GM12878 (cell line): ENCODE measurements around the gene GLG1. TPM values are rescaled to one million over a fixed set of nuclear protein-coding genes. Genes with fewer than 3 reads are reported as not detected.

Experiments
- ATAC-seq: fragments of 200-7000 bp; cut with Tn5 transposase; 3 replicates; pipeline ENCODE4 v1.9.1; 2020; ENCODE audit warnings: mild to moderate bottlenecking, moderate library complexity
- BruUV-seq: library from RNA; stranded (reverse); fragments of 400-500 nt; replicated peaks from 2 replicates; lab custom pipeline; 2021; lab: Mats Ljungman, UMichigan
- CTCF ChIA-PET: fragments of 300-600 bp; sonication (Branson Sonifier 250); formaldehyde crosslinking; extraction: SDS; loops from one replicate; lab custom pipeline; 2021; ENCODE audit warnings: inconsistent platforms; lab: Yijun Ruan, JAX
- POLR2A ChIA-PET: fragments of 350-600 bp; formaldehyde crosslinking; extraction: SDS; loops from one replicate; lab custom pipeline; 2021; ENCODE audit warnings: inconsistent platforms; lab: Charles Lee
- RAD21 ChIA-PET: fragments of 300-600 bp; sonication (Branson Sonifier 250); formaldehyde crosslinking; loops from one replicate; lab custom pipeline; 2023; ENCODE audit warnings: antibody characterized with exemption; ENCODE audit not compliant: unreplicated experiment; lab: Charles Lee
- SMC1A ChIA-PET: fragments of 300-600 bp; sonication (Branson Sonifier 250); formaldehyde crosslinking; loops from one replicate; lab custom pipeline; 2023; ENCODE audit not compliant: unreplicated experiment, uncharacterized antibody; lab: Charles Lee
- DNase-seq: peaks from one replicate; pipeline ENCODE4 v3.0.0-alpha.2; 2011; ENCODE audit warnings: low read depth, low spot score
- FAIRE-seq: peaks from 3 replicates; lab custom pipeline; 2011; peaks lifted over from hg19 to GRCh38; lab: Jason Lieb, UNC
- H2AFZ ChIP-seq: 2 replicates; pipeline ENCODE4 v1.6.0; 2011; ENCODE audit warnings: low read depth, low read length, control low read depth; ENCODE audit not compliant: control insufficient read depth
- H3K27ac ChIP-seq: 2 replicates; pipeline ENCODE4 v1.5.1; 2011; ENCODE audit warnings: control low read depth; ENCODE audit not compliant: control insufficient read depth, insufficient read depth
- H3K27me3 ChIP-seq, 2 experiments: replicated peaks in 1 of 2; 2 replicates each; pipeline versions ENCODE4 v1.6.0 to v1.6.1; 2011; ENCODE audit warnings: low read length in 1 of 2; ENCODE audit not compliant: control insufficient read depth in 2 of 2, insufficient read depth in 2 of 2
- H3K36me3 ChIP-seq, 2 experiments: 2 replicates each; pipeline ENCODE4 v1.5.1; 2011; ENCODE audit warnings: low read length in 1 of 2; ENCODE audit not compliant: control insufficient read depth in 2 of 2, insufficient read depth in 2 of 2
- H3K4me1 ChIP-seq: 2 replicates; pipeline ENCODE4 v1.6.1; 2011; ENCODE audit warnings: mild to moderate bottlenecking, low read length, moderate library complexity, mixed read lengths; ENCODE audit not compliant: control insufficient read depth, insufficient read depth
- H3K4me2 ChIP-seq: 2 replicates; pipeline ENCODE4 v1.6.0; 2011; ENCODE audit warnings: control low read depth; ENCODE audit not compliant: control insufficient read depth, insufficient read depth
- H3K4me3 ChIP-seq: fragments of 200-600 bp; sonication (generic); 2 replicates; pipeline ENCODE4 v1.5.1; 2016
- H3K79me2 ChIP-seq: 2 replicates; pipeline ENCODE4 v1.6.0; 2011; ENCODE audit warnings: low read length; ENCODE audit not compliant: control insufficient read depth, insufficient read depth
- H3K9ac ChIP-seq: 2 replicates; pipeline ENCODE4 v1.8.0; 2011; ENCODE audit warnings: low read length, control low read depth, mixed read lengths; ENCODE audit not compliant: control insufficient read depth, insufficient read depth
- H3K9me3 ChIP-seq: replicated peaks from 3 replicates; pipeline ENCODE4 v1.5.1; 2011; ENCODE audit warnings: mild to moderate bottlenecking, low read length; ENCODE audit not compliant: control insufficient read depth, insufficient read depth
- H4K20me1 ChIP-seq: 2 replicates; pipeline ENCODE4 v1.6.0; 2011; ENCODE audit not compliant: control insufficient read depth, insufficient read depth
- ATF2 ChIP-seq: IDR thresholded peaks from 2 replicates; pipeline ENCODE4 v1.6.1; 2012; ENCODE audit warnings: low read length, inconsistent platforms
- CBFB ChIP-seq: IDR thresholded peaks from 2 replicates; pipeline ENCODE4 v1.6.1; 2016; ENCODE audit warnings: antibody characterized with exemption, low read depth
- CREM ChIP-seq: IDR thresholded peaks from 2 replicates; pipeline ENCODE4 v1.6.1; 2014; ENCODE audit warnings: antibody characterized with exemption, low read depth
- E2F8 ChIP-seq: fragments of 450-650 bp; IDR thresholded peaks from 2 replicates; pipeline ENCODE4 v1.6.1; 2018; ENCODE audit warnings: mild to moderate bottlenecking, low read depth, moderate library complexity; ENCODE audit not compliant: partially characterized antibody
- GATAD2B ChIP-seq: fragments of 450-650 bp; conservative IDR thresholded peaks from 2 replicates; pipeline ENCODE4 v1.6.1; 2017; ENCODE audit warnings: low read depth, mild to moderate bottlenecking, moderate library complexity
- HDAC2 ChIP-seq: fragments of 200-600 bp; sonication (generic); IDR thresholded peaks from 2 replicates; pipeline ENCODE4 v1.6.1; 2017
- MYC ChIP-seq: IDR thresholded peaks from 2 replicates; pipeline ENCODE4 v1.6.1; 2011; ENCODE audit warnings: mild to moderate bottlenecking, low read length, moderate library complexity, inconsistent platforms; ENCODE audit not compliant: insufficient read depth, insufficient replicate concordance, insufficient read length, severe bottlenecking
- POLR2AphosphoS5 ChIP-seq: IDR thresholded peaks from 2 replicates; pipeline ENCODE4 v1.6.1; 2011; ENCODE audit warnings: mild to moderate bottlenecking, low read length, inconsistent platforms
- WGBS: methylation state at CpG from one replicate; pipeline ENCODE4 v1.1.6; 2016; ENCODE audit warnings: low lambda C conversion rate; ENCODE audit not compliant: insufficient replicate concordance, insufficient coverage; ENCODE audit errors: missing lambda C conversion rate; 5-methylcytosine and 5-hydroxymethylcytosine counted together
- in situ Hi-C: fragments of 300-500 bp; cut with MboI; formaldehyde crosslinking; loops from 9 replicates; pipeline ENCODE4 v1.14.3; 2018; ENCODE audit warnings: mixed read lengths
- intact Hi-C: fragments of 100-400 bp; cut with micrococcal nuclease; formaldehyde crosslinking; loops from one replicate; pipeline ENCODE4 v1.14.2; 2022; ENCODE audit not compliant: unreplicated experiment
- polyA plus RNA-seq, 11 experiments: library from polyadenylated mRNA; depleted of rRNA in 4 of 11; unstranded in 6 of 11; stranded (reverse) in 5 of 11; fragments of >200 nt; fragmentation: Nextera tagmentation in 4 of 11; fragmentation: Illumina TruSeq in 1 of 11; extraction: Ambion mirVana in 4 of 11; extraction: Trizol in 1 of 11; gene quantifications; 1 replicate in 1 of 11; 2 replicates in 10 of 11; pipeline versions ENCODE4 v1.2.1 to v1.2.3, GENCODE V29; 2011 to 2016; ENCODE audit warnings: inconsistent platforms in 2 of 11, missing spikeins in 2 of 11, low read depth in 1 of 11
- total RNA-seq, 4 experiments: library from RNA; depleted of rRNA in 3 of 4; stranded (reverse); fragments of >200 nt in 3 of 4; fragmentation: Illumina TruSeq in 1 of 4; extraction: Trizol in 1 of 4; gene quantifications; 2 replicates each; pipeline versions ENCODE4 v1.2.1 to v1.2.3, GENCODE V29; 2013 to 2021

Gene GLG1
- total and polyA plus RNA-seq, 10 of the 15 experiments (the other 5 are each of a cell fraction or from before 2014, with no cell fraction given) = 7.6 to 49.4 (median 28.2) TPM

- H3K4me1 ChIP-seq = no peaks in the 10 kb centered on the region
- no peak overlapping the region for H3K4me2 ChIP-seq
- ATAC-seq (no peak), FAIRE-seq (no peak), DNase-seq (no peak)
- ChIA-PET SMC1A (no interaction called here), CTCF (interaction anchor here (1.1 kb wide), 1 partner anchor 10 kb away, joined by 3 read pairs; no protein-coding TSS in a partner anchor), RAD21 (no interaction called here), POLR2A (interaction anchor here (0.6 to 1.0 kb wide), 4 partner anchors 17 to 816 kb away, joined by 3 to 6 read pairs (median 4); partner anchors contain the start of gene RFWD3)
- H3K4me3 ChIP-seq = no peak overlapping the region
- peaks cover 0 to 2% of the 10 kb centered on the region in 2 experiments; a peak in 1 of 4 replicates for H3K36me3 ChIP-seq
- no peaks in the 10 kb centered on the region for H3K9me3 ChIP-seq
- no peaks in the 10 kb centered on the region for H3K79me2 ChIP-seq
- 64% methylated on average over 3 of the region's 9 CpGs for WGBS
- no peaks in the 10 kb centered on the region for H4K20me1 ChIP-seq
- in situ Hi-C loops (no loop called here), intact Hi-C loops (no loop called here)
- no peak overlapping the region for H3K9ac ChIP-seq
- no TSS peak for BruUV-seq
- H3K27ac ChIP-seq = no peak overlapping the region
- no peak overlapping the region for H2AFZ ChIP-seq
- TF ChIP-seq CREM = no peak
- no peak for TF ChIP-seq GATAD2B
- no peak for TF ChIP-seq E2F8
- no peak for TF ChIP-seq POLR2AphosphoS5
- no peak for TF ChIP-seq CBFB
- no peak for TF ChIP-seq MYC
- TF ChIP-seq ATF2 = no peak
- TF ChIP-seq HDAC2 = no peak
- TF ChIP-seq, all 136 proteins: peak for 0
- no peaks in the 10 kb centered on the region for H3K27me3 ChIP-seq
These were observed 95.0 kb downstream of the GLG1 start for GRCh38 chr16:74511961-74512360.
